Measurements from ENCODE around the gene RHOB.

DNA sequence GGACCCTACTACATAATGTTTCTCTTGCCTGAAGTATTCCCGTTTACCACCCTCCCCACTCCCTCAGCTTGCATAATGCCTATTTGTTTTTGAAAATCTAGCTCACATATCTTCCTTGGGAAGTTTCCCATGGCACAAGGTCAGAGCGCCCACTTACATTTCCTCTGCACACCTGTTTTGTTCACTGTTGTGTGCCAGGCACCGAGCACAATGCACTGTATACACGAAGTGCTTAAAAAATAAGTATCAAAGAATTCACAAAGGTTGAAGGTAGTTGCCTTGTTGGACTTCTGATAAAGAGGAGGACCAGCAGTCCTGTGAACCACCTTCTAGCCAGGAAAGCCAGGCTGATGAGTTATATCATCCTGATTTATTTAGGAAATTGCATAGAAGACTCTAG is 16.8 kb upstream of the RHOB start:
- TF ChIP-seq POLR2AphosphoS5 (IDR thresholded peaks at IDR 0.05): no peak
- TF ChIP-seq POLR2A (IDR thresholded peaks at IDR 0.05): no peak
- no peak for TF ChIP-seq EP300 (IDR thresholded peaks at IDR 0.05)
